Bronchial epithelial cell (primary cell): Measurements from ENCODE around the gene FYB1. TPM values are rescaled to one million over a fixed set of nuclear protein-coding genes. Genes with fewer than 3 reads are reported as not detected.

ENCODE experiments used
- DNase-seq: peaks from one replicate; pipeline ENCODE4 v3.0.0-alpha.2; 2010; ENCODE audit warnings: low read depth
- FAIRE-seq: peaks from 2 replicates; lab custom pipeline; 2011; peaks lifted over from hg19 to GRCh38; lab: Jason Lieb, UNC
- H3K27me3 ChIP-seq: 2 replicates; pipeline ENCODE4 v1.5.1; 2011; ENCODE audit warnings: low read length; ENCODE audit not compliant: control insufficient read depth, insufficient read depth
- H3K36me3 ChIP-seq: 2 replicates; pipeline ENCODE4 v1.5.1; 2011; ENCODE audit warnings: low read length; ENCODE audit not compliant: control insufficient read depth, insufficient read depth
- H3K4me3 ChIP-seq: 2 replicates; pipeline ENCODE4 v1.5.1; 2011; ENCODE audit warnings: mild to moderate bottlenecking, low read depth, low read length, control low read depth
- CTCF ChIP-seq: IDR thresholded peaks from 2 replicates; pipeline ENCODE4 v1.5.1; 2011; ENCODE audit warnings: mild to moderate bottlenecking, moderate library complexity, low read length, control low read depth, inconsistent platforms; ENCODE audit not compliant: insufficient read depth, severe bottlenecking
- total RNA-seq: library from RNA; depleted of rRNA; stranded (reverse); fragments of >200 nt; gene quantifications from 2 replicates; pipeline ENCODE4 v1.2.1, GENCODE V29; 2014

The FYB1 gene
- total RNA-seq, 1 donor from 2014 or later = 0.26 TPM

- Histone ChIP-seq H3K27me3 (no peaks in the 10 kb centered on the region), H3K36me3 (no peaks in the 10 kb centered on the region), H3K4me3 (no peak overlapping the region)
- FAIRE-seq = no peak
- TF ChIP-seq CTCF = no peak
- DNase-seq = no peak
Observed at GRCh38 chr5:39201781-39202596, 17.4 kb downstream of the FYB1 start.

GRCh38 chr5:39201160-39201780 lies 18.1 kb downstream of the FYB1 start:
- H3K36me3 ChIP-seq = no peaks in the 10 kb centered on the region
- DNase-seq (no peak), FAIRE-seq (no peak)
- H3K27me3 ChIP-seq = no peaks in the 10 kb centered on the region
- H3K4me3 ChIP-seq = no peak overlapping the region
- TF ChIP-seq CTCF = peak; percentile 14

- no peak for DNase-seq
Observed at GRCh38 chr5:39200081-39200480, 19.3 kb downstream of the FYB1 start.

GRCh38 chr5:39199335-39199734 lies 20.0 kb downstream of the FYB1 start:
- no peaks in the 10 kb centered on the region for H3K27me3 ChIP-seq
- no peaks in the 10 kb centered on the region for H3K36me3 ChIP-seq
- DNase-seq = no peak
- no peak for FAIRE-seq
- no peak for TF ChIP-seq CTCF
- H3K4me3 ChIP-seq = no peak overlapping the region

More at GRCh38 chr5:39200081-39200480, 19.3 kb downstream of the FYB1 start:
- no peak for FAIRE-seq
- TF ChIP-seq CTCF = no peak
- Histone ChIP-seq H3K4me3 (no peak overlapping the region), H3K27me3 (no peaks in the 10 kb centered on the region), H3K36me3 (no peaks in the 10 kb centered on the region)

- DNase-seq (peak; percentile 89), FAIRE-seq (no peak)
- Histone ChIP-seq H3K36me3 (no peaks in the 10 kb centered on the region), H3K27me3 (no peaks in the 10 kb centered on the region), H3K4me3 (no peak overlapping the region)
- TF ChIP-seq CTCF = no peak
Observed at GRCh38 chr5:39198127-39198526, 21.2 kb downstream of the FYB1 start.

GRCh38 chr5:39197556-39197955 lies 21.8 kb downstream of the FYB1 start:
- no peak for FAIRE-seq
- Histone ChIP-seq H3K4me3 (no peak overlapping the region), H3K36me3 (no peaks in the 10 kb centered on the region), H3K27me3 (no peaks in the 10 kb centered on the region)
- no peak for TF ChIP-seq CTCF
- peak; percentile 29 for DNase-seq
